Kidney glomerular epithelial cell (primary cell): ENCODE data around the gene SLC26A8.

Source experiments
- DNase-seq: peaks from one replicate; lab custom pipeline; 2025; lab: John Stamatoyannopoulos, UW

Gene SLC26A8, protein sequence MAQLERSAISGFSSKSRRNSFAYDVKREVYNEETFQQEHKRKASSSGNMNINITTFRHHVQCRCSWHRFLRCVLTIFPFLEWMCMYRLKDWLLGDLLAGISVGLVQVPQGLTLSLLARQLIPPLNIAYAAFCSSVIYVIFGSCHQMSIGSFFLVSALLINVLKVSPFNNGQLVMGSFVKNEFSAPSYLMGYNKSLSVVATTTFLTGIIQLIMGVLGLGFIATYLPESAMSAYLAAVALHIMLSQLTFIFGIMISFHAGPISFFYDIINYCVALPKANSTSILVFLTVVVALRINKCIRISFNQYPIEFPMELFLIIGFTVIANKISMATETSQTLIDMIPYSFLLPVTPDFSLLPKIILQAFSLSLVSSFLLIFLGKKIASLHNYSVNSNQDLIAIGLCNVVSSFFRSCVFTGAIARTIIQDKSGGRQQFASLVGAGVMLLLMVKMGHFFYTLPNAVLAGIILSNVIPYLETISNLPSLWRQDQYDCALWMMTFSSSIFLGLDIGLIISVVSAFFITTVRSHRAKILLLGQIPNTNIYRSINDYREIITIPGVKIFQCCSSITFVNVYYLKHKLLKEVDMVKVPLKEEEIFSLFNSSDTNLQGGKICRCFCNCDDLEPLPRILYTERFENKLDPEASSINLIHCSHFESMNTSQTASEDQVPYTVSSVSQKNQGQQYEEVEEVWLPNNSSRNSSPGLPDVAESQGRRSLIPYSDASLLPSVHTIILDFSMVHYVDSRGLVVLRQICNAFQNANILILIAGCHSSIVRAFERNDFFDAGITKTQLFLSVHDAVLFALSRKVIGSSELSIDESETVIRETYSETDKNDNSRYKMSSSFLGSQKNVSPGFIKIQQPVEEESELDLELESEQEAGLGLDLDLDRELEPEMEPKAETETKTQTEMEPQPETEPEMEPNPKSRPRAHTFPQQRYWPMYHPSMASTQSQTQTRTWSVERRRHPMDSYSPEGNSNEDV

DNA sequence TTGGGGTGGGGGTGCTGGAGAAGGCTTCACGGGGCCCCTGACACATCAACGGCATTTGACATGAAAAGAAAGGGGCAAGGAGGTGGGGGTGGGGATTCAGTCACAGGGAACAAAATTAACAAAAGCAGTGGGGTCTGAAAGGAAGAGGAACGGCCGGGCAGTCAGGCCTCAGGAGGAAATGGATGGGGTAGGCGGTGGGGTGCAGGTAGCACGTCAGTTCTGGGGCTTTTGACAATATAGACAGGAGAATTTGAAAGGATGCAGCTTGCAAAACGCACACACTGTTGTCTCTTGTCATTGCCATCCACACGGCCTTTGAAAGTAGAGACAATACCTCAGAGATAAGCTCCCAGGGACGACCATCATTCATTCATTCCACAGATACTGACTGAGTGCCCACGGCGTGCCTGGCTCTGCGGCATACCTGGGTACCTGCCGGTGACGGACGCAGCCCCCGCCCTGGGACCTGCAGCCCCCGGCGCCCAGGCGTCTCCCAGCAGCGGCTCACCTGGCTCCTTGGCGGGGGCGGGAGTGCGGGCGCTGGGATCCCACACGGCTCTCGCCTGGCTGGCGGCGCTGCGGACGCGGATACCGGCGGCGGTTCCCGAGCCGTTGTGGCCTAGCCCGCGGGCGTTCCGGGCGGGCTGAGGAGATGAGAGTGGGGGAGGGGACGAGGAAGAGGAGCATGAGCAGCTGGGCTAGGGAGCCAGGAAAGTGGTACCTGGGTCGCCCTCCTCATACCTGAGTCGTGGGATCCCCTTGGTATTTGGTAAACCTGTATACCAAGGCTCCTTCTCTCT is at the start of gene SLC26A8:
Gene SLC26A8 (minus strand): TSS at position 646 of the 800 bp plus-strand sequence. CDS start 4,934 bp downstream, outside the sequence.
- DNase-seq: no peak

- no peak for DNase-seq
These were observed 49.1 kb upstream of the SLC26A8 start for GRCh38 chr6:36073587-36073986.

DNA sequence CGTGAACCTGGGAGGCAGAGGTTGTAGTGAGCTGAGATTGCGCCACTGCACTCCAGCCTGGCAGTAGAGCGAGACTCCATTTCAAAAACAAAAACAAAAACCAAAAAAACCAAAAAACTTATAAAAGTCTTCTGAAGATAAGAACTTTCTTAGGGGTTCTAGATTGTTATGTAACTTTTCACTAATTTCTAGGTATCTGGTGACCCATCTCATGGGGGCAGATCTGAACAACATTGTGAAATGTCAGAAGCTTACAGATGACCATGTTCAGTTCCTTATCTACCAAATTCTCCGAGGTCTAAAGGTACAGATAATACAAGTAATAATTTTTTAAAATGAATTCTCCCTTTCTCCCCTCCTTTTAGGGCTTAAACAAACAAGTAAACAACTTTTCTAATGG is 48.2 kb upstream of the SLC26A8 start:
- DNase-seq: no peak

- no peak for DNase-seq
These were observed 47.3 kb upstream of the SLC26A8 start for GRCh38 chr6:36071714-36072113.

DNA sequence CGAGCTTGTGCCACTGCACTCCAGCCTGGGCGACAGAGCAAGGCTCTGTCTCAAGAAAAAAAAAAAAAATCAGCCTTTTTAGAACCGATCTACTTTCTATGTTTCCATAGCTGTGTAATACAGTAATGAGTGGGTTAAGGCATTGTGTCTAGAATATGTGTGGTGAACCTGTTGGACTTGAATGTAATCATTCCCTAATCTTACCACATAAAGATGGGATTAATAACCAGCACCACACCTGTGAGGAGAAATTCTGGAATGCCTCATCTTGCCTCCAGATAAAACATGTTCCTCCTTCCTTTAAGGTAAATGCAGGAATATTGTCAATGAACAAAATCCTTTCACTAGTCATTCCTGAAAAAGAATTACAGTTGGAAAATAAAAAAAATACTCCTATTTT is 46.8 kb upstream of the SLC26A8 start:
- no peak for DNase-seq

- no peak for DNase-seq
These were observed 45.8 kb upstream of the SLC26A8 start for GRCh38 chr6:36070252-36070651.

DNA sequence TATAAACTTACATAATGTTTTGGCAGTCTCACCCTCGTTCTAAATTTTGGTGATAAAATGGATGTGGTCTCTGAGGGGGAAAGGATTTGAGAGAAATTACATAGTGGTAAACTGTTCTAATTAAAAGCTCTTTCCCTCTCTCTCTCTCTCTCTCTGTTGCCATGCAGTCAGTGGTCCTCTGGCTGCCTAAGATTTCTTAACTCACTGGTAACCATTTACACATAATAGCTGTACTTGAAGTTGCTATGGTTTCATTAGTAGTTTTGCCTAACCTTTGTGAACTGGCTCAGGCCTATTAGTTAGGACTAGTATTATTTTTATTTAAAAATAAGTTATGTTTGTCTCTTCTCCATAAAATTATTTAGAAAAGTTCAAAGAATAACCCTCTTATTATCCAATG is 45.1 kb upstream of the SLC26A8 start:
- DNase-seq: no peak

DNA sequence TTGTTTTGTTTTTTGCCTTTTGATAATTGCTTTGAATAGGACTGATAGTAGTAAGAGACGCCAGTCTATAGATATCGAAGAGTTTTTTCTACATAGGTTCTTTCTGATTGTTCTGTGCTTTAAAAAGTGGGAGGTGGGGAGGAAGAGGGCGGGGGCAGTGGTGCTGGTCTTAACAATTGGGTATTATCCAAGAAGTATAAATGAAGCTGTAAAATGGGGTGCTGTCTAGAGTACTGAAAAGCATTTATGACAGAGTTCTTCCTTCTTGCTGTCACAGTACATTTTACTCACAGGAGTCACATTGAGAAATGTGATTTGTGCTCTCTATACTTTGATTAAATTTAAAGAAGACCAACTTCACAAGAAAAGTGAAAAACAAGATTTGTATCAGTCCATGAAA is 44.1 kb upstream of the SLC26A8 start:
- no peak for DNase-seq

DNA sequence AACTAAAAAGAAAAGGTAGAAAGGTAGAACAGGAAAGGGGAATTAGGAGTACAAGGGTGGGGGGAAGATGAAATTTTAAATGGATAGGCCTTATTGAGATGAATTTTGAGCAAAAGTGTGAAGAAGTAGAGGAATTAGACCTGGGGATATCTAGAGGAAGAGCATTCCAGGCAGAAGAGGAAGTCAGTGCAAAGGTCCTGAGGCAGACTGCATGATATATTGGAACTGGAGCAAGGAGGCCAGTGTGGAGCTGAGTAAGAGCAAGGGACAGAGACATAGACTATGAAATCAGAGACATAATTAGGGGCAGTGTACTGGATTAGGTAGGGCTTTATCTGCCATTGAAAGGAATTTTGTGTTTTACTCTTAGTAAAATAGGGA is 43.6 kb upstream of the SLC26A8 start:
- DNase-seq: no peak

GRCh38 chr6:36067374-36068011 is 43.1 kb upstream of the SLC26A8 start:
- no peak for DNase-seq

DNA sequence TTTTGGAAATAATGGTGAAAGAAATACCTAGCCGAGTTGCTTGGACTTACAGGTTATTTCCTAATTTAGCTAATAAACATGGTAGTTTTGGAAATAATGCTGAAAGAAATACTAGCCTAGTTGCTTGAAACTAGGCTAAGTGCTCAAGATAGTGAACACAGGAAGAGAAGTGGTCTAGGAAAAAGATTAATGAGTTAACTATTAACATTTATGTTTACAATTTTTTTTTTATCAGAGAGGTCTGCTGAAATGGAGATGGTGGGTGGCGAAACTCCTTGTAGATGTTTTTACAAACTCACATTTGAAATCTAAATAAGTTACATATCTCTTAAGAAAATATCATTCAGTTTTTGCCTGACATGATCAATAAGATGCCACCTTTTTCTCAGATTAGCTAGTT is 42.4 kb upstream of the SLC26A8 start:
- DNase-seq: no peak

- no peak for DNase-seq
These were observed 41.5 kb upstream of the SLC26A8 start for GRCh38 chr6:36065916-36066315.

DNA sequence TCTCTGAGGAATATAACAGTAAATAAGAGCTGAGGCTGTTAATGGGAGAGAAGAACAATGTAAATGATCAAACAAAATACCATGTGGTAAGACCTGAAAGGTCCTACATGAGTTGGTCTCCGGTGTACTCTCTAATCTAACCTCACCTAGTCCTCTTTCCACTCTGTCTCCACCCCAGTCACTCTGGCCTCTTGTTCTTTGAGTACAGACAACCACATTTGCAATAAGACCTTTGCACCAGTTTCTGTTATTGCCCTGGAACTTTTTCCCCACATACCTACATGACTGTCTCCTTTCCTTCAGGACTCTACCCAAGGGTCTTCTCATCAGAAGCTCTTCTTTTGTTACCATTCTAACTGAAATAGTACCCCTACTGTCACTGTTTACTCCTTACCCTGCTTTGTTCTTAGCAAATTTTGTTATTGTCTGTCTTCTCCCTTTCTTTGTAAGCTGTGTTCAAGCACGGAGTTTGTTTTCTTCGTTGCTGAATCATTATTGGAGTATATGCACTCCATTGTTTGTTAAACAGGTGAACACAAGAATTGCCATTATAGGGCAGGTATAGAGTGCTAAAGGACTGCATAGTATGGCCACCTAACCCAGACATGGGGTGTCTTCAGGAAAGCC is 40.4 kb upstream of the SLC26A8 start:
- DNase-seq: no peak

GRCh38 chr6:36063318-36064060 is 39.0 kb upstream of the SLC26A8 start:
- DNase-seq: no peak

- DNase-seq: no peak
These were observed 37.8 kb upstream of the SLC26A8 start for GRCh38 chr6:36062247-36062646.

GRCh38 chr6:36061236-36061635 is 36.8 kb upstream of the SLC26A8 start:
- DNase-seq: no peak

- no peak for DNase-seq
These were observed 31.7 kb upstream of the SLC26A8 start for GRCh38 chr6:36056178-36056577.

GRCh38 chr6:36054956-36055355 is 30.5 kb upstream of the SLC26A8 start:
- DNase-seq: no peak

DNA sequence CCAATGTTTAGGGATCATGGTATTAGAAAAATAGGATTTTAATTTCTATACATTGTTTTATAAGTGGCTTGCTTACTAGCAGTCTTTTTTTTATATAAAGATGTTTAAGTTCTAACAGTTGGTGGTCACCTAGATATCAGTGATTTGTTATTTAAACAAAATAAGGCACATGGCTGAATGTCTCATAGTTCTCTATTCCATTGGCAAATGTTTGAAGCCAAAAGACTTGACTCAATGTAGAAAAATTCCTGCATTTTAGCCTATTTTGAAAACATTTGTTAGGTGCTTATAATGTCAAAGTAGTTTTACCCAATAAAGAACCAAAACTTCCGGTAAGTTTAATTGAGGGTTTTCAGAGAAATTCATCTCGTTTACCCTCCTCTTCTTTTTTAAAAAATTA is 30.0 kb upstream of the SLC26A8 start:
- no peak for DNase-seq

DNA sequence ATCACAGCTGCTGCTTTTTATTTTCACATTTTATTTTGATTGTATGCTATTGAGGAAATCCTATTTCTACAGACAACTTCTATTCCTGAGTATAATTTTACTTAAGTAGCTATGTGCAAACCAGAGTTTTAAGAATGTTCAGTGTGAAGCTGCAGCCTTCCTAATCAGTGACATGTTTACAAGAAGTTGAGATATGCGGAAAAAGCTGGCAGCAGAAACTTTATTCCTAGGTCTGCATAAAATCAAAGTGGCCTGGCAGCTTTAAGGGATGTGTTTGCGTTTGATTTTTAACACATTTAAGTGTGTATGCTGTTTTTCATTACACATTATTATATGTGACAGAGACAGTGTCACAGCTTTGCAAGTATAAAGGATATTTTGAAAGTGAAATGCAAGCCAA is 29.4 kb upstream of the SLC26A8 start:
- DNase-seq: no peak
